Measurements from ENCODE around the gene IL9R.

The IL9R gene

GRCh38 chrX:156029707-156030442 is 32.4 kb downstream of the IL9R start:
- DNase-seq (ENCODE audit: low read depth, low spot score): peak; percentile 24

- peak; percentile 53 for DNase-seq (ENCODE audit: low read depth, low spot score)
Measured at GRCh38 chrX:156030474-156030873, 33.0 kb downstream of the IL9R start.

Data from activated naive CD8-positive, alpha-beta T cell treated with anti-CD3 and anti-CD28 coated beads, Interleukin-2, amount 50 U/mL, for 16 hours (primary cell).